ENCODE results near the gene HNRNPH1.

DNA sequence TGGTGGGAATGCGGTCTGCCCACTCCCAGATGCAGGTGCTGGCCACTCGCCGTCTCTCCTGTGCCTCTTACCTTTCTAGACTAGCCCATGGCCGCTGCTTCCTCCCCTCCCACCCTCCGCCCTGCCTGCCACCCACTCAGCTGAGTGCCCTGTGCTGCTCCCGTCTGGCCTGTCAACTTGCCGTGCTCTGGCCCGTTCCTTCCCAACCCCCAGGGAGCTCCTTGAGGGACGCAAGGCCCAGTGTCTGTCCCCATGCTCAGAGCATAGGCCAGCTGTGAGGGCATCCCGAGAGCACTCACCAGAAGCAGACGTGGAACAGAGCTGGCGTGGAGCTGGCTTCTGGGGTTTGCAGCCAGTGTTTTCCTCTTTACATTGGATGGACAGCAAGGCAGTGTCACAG, 20.2 kb downstream of the HNRNPH1 start:
- TF ChIP-seq CTCF (IDR thresholded peaks at IDR 0.05) (no peak), POLR2A (IDR thresholded peaks at IDR 0.05) (no peak)
